Kidney epithelial cell (primary cell): ENCODE data around the gene LRRN4. TPM values are rescaled to one million over a fixed set of nuclear protein-coding genes. Genes with fewer than 3 reads are reported as not detected.
A peak's percentile ranks its signal among the peaks of the same experiment; 100 is the strongest.

Experiments
- DNase-seq: peaks from one replicate; pipeline ENCODE4 v3.0.0-alpha.2; 2010; ENCODE audit warnings: low read depth
- H3K27me3 ChIP-seq: 2 replicates; pipeline ENCODE4 v1.6.0; 2011; ENCODE audit warnings: low read length; ENCODE audit not compliant: control insufficient read depth, insufficient read depth
- H3K36me3 ChIP-seq: 2 replicates; pipeline ENCODE4 v1.5.1; 2011; ENCODE audit warnings: low read length; ENCODE audit not compliant: control insufficient read depth, insufficient read depth
- H3K4me3 ChIP-seq: 2 replicates; pipeline ENCODE4 v1.5.1; 2011; ENCODE audit warnings: low read depth, mild to moderate bottlenecking, control low read depth, low read length
- CTCF ChIP-seq: IDR thresholded peaks from 2 replicates; pipeline ENCODE4 v1.5.1; 2011; ENCODE audit warnings: mild to moderate bottlenecking, moderate library complexity, low read length, control low read depth, inconsistent platforms; ENCODE audit not compliant: insufficient read depth, poor library complexity, severe bottlenecking
- total RNA-seq: library from RNA; depleted of rRNA; stranded (reverse); fragments of >200 nt; gene quantifications from 2 replicates; pipeline ENCODE4 v1.2.3, GENCODE V29; 2015

Gene LRRN4
- total RNA-seq, 1 donor from 2014 or later = 65.3 TPM

DNA sequence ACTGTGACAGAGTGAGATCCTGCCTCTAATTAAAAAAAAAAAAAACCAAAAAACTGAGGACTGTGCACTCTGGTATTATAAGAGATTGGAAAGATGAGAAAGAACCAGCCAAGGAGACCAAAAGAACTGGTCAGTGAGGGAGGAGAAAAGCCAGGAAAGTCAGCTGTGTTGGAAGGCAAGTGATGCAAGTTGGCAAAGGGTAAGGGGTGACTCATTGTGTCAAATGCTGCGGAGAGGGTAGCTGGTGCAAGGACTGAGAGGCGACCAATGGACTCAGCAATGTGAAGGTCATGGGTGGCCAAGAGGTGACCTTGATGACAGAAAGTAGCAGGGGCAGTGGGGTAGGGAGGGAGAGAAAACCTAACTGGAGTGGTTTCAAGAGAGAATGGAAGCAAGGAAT lies 27.4 kb upstream of the LRRN4 start:
- Histone ChIP-seq H3K27me3 (no peaks in the 10 kb centered on the region), H3K36me3 (peaks cover 4% of the 10 kb centered on the region), H3K4me3 (no peak overlapping the region)
- DNase-seq = no peak
- TF ChIP-seq CTCF = no peak

DNA sequence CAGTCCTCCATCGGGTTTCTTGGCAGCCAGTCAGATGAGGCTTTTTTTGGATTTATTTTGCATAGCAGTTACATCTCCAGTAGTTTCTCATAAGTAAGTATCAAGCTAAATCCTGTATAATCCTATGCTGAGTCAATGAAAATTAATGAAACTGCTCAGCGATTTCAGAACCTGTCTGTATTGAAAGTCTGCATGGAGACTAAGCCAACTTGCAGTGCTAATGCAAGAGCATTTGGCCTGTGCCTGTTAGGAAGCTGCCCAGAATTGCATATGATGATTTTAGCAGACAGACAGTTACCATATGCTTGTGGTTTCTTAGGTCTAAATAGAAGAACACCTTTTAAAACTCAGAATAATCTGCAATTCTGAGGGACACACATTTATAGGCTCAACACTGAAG lies 25.2 kb upstream of the LRRN4 start:
- no peaks in the 10 kb centered on the region for H3K27me3 ChIP-seq
- no peak for DNase-seq
- no peak overlapping the region for H3K4me3 ChIP-seq
- no peak for TF ChIP-seq CTCF
- peaks cover 1% of the 10 kb centered on the region for H3K36me3 ChIP-seq

- Histone ChIP-seq H3K4me3 (no peak overlapping the region), H3K36me3 (no peaks in the 10 kb centered on the region), H3K27me3 (no peaks in the 10 kb centered on the region)
- no peak for DNase-seq
- no peak for TF ChIP-seq CTCF
Observed at GRCh38 chr20:6075428-6076219, 21.8 kb upstream of the LRRN4 start.

- DNase-seq = no peak
- no peak for TF ChIP-seq CTCF
- Histone ChIP-seq H3K27me3 (no peaks in the 10 kb centered on the region), H3K4me3 (no peak overlapping the region), H3K36me3 (no peaks in the 10 kb centered on the region)
Observed at GRCh38 chr20:6074784-6075183, 20.9 kb upstream of the LRRN4 start.

DNA sequence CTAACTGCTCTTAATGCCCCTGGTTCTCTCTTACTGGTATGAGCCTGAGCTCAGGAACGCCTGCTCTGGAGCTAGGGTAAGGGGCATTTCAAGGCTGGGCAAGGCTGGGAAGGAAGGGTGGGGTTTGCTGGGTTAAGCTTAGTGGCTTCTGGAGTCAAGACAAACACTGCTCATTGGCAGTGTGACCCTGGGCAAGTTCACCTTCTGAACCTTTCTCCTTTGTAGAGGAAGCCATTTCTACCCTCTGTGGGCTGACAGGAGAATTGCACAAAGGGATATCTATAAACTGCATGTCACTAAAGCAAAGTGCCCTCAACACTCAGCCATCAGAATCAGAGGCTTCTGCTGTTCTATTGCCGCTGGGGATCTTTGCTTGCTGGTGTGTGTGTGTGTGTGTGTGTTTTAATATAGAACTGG lies 20.3 kb upstream of the LRRN4 start:
- Histone ChIP-seq H3K4me3 (no peak overlapping the region), H3K36me3 (no peaks in the 10 kb centered on the region), H3K27me3 (no peaks in the 10 kb centered on the region)
- no peak for DNase-seq
- TF ChIP-seq CTCF = peak; percentile 58
